Jurkat, Clone E6-1 (cell line): Measurements from ENCODE around the gene VMP1.
"Not testable (repeated sequence)": the region's sequence is repeated elsewhere in the genome, so short reads cannot be mapped to it uniquely, and the experiment has no call there.

ENCODE experiments used
- DNase-seq: peaks from one replicate; pipeline ENCODE4 v3.0.0-alpha.2; 2011; ENCODE audit warnings: low read depth, low spot score
- H3K4me3 ChIP-seq: 2 replicates; pipeline ENCODE4 v1.5.1; 2011; ENCODE audit warnings: mild to moderate bottlenecking, low read length, control low read depth, moderate library complexity

Gene VMP1

GRCh38 chr17:59751955-59752413, 44.5 kb downstream of the VMP1 start:
- no peak overlapping the region for H3K4me3 ChIP-seq
- no peak for DNase-seq

GRCh38 chr17:59752446-59752845, 45.0 kb downstream of the VMP1 start:
- DNase-seq: no peak

GRCh38 chr17:59752922-59753321, 45.5 kb downstream of the VMP1 start:
- no peak for DNase-seq
- H3K4me3 ChIP-seq: no peak overlapping the region

More at GRCh38 chr17:59752446-59752845, 45.0 kb downstream of the VMP1 start:
- H3K4me3 ChIP-seq: no peak overlapping the region

- H3K4me3 ChIP-seq: no peak overlapping the region
- peak; percentile 80 for DNase-seq
Observed at GRCh38 chr17:59753522-59754467, 46.3 kb downstream of the VMP1 start.

GRCh38 chr17:59754552-59754951, 47.1 kb downstream of the VMP1 start:
- no peak for DNase-seq
- H3K4me3 ChIP-seq: no peak overlapping the region

- H3K4me3 ChIP-seq, DNase-seq: not testable (repeated sequence)
Observed at GRCh38 chr17:59755069-59755468, 47.6 kb downstream of the VMP1 start.

- H3K4me3 ChIP-seq: no peak overlapping the region
- no peak for DNase-seq
Observed at GRCh38 chr17:59756236-59756818, 48.9 kb downstream of the VMP1 start.

GRCh38 chr17:59757043-59757442, 49.6 kb downstream of the VMP1 start:
- DNase-seq: no peak
- no peak overlapping the region for H3K4me3 ChIP-seq

- no peak overlapping the region for H3K4me3 ChIP-seq
- no peak for DNase-seq
Observed at GRCh38 chr17:59757470-59757869, 50.0 kb downstream of the VMP1 start.

- no peak for DNase-seq
Observed at GRCh38 chr17:59757881-59758385, 50.5 kb downstream of the VMP1 start.

GRCh38 chr17:59758998-59759651, 51.7 kb downstream of the VMP1 start:
- DNase-seq, H3K4me3 ChIP-seq: not testable (repeated sequence)

More at GRCh38 chr17:59757881-59758385, 50.5 kb downstream of the VMP1 start:
- H3K4me3 ChIP-seq: no peak overlapping the region

- H3K4me3 ChIP-seq: no peak overlapping the region
- DNase-seq: no peak
Observed at GRCh38 chr17:59760160-59760559, 52.7 kb downstream of the VMP1 start.

- no peak for DNase-seq
- H3K4me3 ChIP-seq: no peak overlapping the region
Observed at GRCh38 chr17:59761385-59762048, 54.1 kb downstream of the VMP1 start.

GRCh38 chr17:59762049-59762823, 54.8 kb downstream of the VMP1 start:
- H3K4me3 ChIP-seq: no peak overlapping the region
- no peak for DNase-seq

- H3K4me3 ChIP-seq: no peak overlapping the region
- no peak for DNase-seq
Observed at GRCh38 chr17:59762824-59763374, 55.4 kb downstream of the VMP1 start.

GRCh38 chr17:59763861-59764260, 56.4 kb downstream of the VMP1 start:
- H3K4me3 ChIP-seq: no peak overlapping the region
- no peak for DNase-seq

GRCh38 chr17:59764292-59764741, 56.9 kb downstream of the VMP1 start:
- no peak for DNase-seq
- H3K4me3 ChIP-seq: no peak overlapping the region

GRCh38 chr17:59765038-59765437, 57.6 kb downstream of the VMP1 start:
- no peak for DNase-seq
- H3K4me3 ChIP-seq: no peak overlapping the region
